Panc1 (cell line): ENCODE measurements around the gene TMEM266. TPM values are rescaled to one million over a fixed set of nuclear protein-coding genes. Genes with fewer than 3 reads are reported as not detected.

Experiments used
- ATAC-seq: fragments of 200-7000 bp; cut with Tn5 transposase; 2 replicates; pipeline ENCODE4 v1.9.1; 2020; ENCODE audit warnings: mild to moderate bottlenecking, moderate library complexity
- BruUV-seq: library from RNA; stranded (reverse); fragments of 400-500 nt; replicated peaks from 2 replicates; lab custom pipeline; 2021; lab: Mats Ljungman, UMichigan
- CTCF ChIA-PET: fragments of 300-600 bp; sonication (Branson Sonifier 250); formaldehyde crosslinking; loops from one replicate; lab custom pipeline; 2022; ENCODE audit warnings: antibody characterized with exemption; lab: Charles Lee
- POLR2A ChIA-PET: fragments of 300-600 bp; sonication (Branson Sonifier 250); formaldehyde crosslinking; loops from one replicate; lab custom pipeline; 2022; ENCODE audit warnings: antibody characterized with exemption; lab: Charles Lee
- DNase-seq: peaks from one replicate; pipeline ENCODE4 v3.0.0-alpha.2; 2010; ENCODE audit warnings: low read depth, low spot score
- H3K27ac ChIP-seq: 2 replicates; pipeline ENCODE4 v1.5.1; 2011; ENCODE audit warnings: mild to moderate bottlenecking, low read length, inconsistent platforms
- H3K27me3 ChIP-seq: fragments of 200-500 bp; sonication (Bioruptor generic); 2 replicates; pipeline ENCODE4 v1.6.0; 2014; ENCODE audit warnings: low read length, inconsistent platforms; ENCODE audit not compliant: control insufficient read depth, insufficient read depth
- H3K36me3 ChIP-seq: fragments of 200-500 bp; sonication (Bioruptor generic); 2 replicates; pipeline ENCODE4 v1.5.1; 2014; ENCODE audit warnings: inconsistent platforms, mild to moderate bottlenecking, low read length, moderate library complexity; ENCODE audit not compliant: control insufficient read depth, insufficient read depth
- H3K4me1 ChIP-seq: 2 replicates; pipeline ENCODE4 v1.5.1; 2011; ENCODE audit warnings: inconsistent platforms, mild to moderate bottlenecking, low read length, moderate library complexity; ENCODE audit not compliant: control insufficient read depth, insufficient read depth
- H3K4me3 ChIP-seq, 2 experiments: 2 replicates each; pipeline ENCODE4 v1.5.1; 2011 to 2012; ENCODE audit warnings: low read depth in 2 of 2, low read length in 2 of 2, mild to moderate bottlenecking in 2 of 2, inconsistent platforms in 1 of 2, moderate library complexity in 1 of 2
- H3K9me3 ChIP-seq: fragments of 200-500 bp; sonication (Bioruptor generic); 2 replicates; pipeline ENCODE4 v1.5.1; 2014; ENCODE audit warnings: low read depth, mild to moderate bottlenecking, inconsistent platforms, low read length, moderate library complexity; ENCODE audit not compliant: control insufficient read depth, insufficient read depth
- CTCF ChIP-seq: fragments of 450-650 bp; IDR thresholded peaks from 2 replicates; pipeline ENCODE4 v1.5.1; 2017; ENCODE audit warnings: mild to moderate bottlenecking
- POLR2AphosphoS5 ChIP-seq: IDR thresholded peaks from 2 replicates; pipeline ENCODE4 v1.6.1; 2012; ENCODE audit warnings: mild to moderate bottlenecking, low read depth, low read length, moderate library complexity
- REST ChIP-seq, 2 experiments: IDR thresholded peaks; 2 replicates each; pipeline ENCODE4 v1.6.1; 2011 to 2012; ENCODE audit warnings: low read depth in 2 of 2, control low read depth in 1 of 2, low read length in 1 of 2, mild to moderate bottlenecking in 1 of 2, moderate library complexity in 1 of 2; ENCODE audit not compliant: insufficient read depth in 1 of 2
- SIN3A ChIP-seq: IDR thresholded peaks from 2 replicates; pipeline ENCODE4 v1.6.1; 2012; ENCODE audit warnings: low read depth, mild to moderate bottlenecking, low read length, moderate library complexity, borderline replicate concordance; ENCODE audit not compliant: insufficient read depth
- TCF7L2 ChIP-seq: IDR thresholded peaks from 2 replicates; pipeline ENCODE4 v1.6.1; 2011; ENCODE audit warnings: mild to moderate bottlenecking, low read depth, low read length, inconsistent platforms
- in situ Hi-C: cut with HindIII; loops from 2 replicates; pipeline ENCODE4 v1.10.0; 2016; ENCODE audit warnings: low sequenced_read_pairs, low pct_unique_long_range_greater_than_20kb
- intact Hi-C: fragments of 100-400 bp; cut with micrococcal nuclease; formaldehyde crosslinking; loops from one replicate; pipeline ENCODE4 v1.10.0; 2022; ENCODE audit not compliant: unreplicated experiment
- total RNA-seq: library from RNA; stranded (reverse); gene quantifications from one replicate; pipeline ENCODE4 v1.2.1, GENCODE V29; 2021; ENCODE audit not compliant: unreplicated experiment

TMEM266 gene
- total RNA-seq, 1 experiment from 2014 or later: 0.21 TPM

DNA sequence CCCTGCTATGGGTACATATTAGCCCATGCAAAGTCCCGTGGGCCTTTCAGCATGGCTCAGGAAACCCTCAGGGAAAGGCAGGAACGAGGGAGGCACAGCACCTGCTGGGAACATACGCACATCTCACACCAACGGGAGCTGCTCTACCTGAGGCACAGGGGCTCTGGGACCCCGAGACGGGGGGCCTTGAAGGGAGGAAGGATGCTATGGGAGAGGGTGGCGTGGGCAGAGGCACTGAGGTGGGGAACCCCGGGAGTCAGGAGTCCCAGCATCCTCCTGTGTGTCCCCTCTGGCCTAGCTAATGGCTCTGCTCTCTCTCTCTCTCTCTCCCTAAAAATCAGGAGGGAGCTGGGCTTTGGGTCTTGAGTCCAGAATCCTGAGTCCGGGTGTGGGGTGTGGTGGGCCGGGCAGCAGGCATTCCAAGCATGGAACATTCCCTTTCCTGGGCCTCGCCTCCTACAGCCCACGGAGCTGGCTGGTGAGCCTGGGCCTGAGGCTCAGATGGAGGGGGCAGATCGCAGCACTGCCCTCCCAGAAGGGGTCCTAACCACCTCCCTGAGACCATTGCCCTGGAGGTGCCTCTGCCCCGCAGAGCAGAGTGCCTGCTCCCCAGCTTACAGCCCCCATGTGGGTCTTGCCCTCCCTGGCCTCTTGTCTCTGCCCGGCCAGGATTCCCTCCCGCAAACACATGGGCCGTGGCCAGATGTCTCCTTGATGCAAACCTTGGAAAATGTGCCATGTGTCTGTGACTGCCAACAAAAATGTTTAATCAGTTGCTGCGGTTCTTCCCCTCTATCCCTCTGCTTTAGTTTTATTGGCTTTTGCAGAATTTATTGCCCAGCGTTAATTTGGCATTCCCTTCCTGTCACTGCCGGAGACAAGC is 101.6 kb downstream of the TMEM266 start:
- no TSS peak for BruUV-seq
- ChIA-PET POLR2A (interaction anchor here (0.7 kb wide), 1 partner anchor 1572 kb away, joined by 3 read pairs; no protein-coding TSS in a partner anchor), CTCF (no interaction called here)
- DNase-seq: no peak
- no peak overlapping the region for H3K27ac ChIP-seq
- in situ Hi-C loops: no loop called here
- 0 out of 2 replicates have a peak, but pooled peaks cover 3% of the 10 kb centered on the region for H3K4me1 ChIP-seq
- no peaks in the 10 kb centered on the region for H3K36me3 ChIP-seq
- no peak for TF ChIP-seq TCF7L2
- no peak for TF ChIP-seq CTCF
- TF ChIP-seq REST (IDR thresholded peaks at IDR 0.05; ENCODE audit: insufficient read depth in 1 of 2, low read depth in 2 of 2, low read length in 1 of 2): no peak
- no peak for TF ChIP-seq POLR2AphosphoS5
- TF ChIP-seq SIN3A: no peak
- 0 out of 2 replicates have a peak, but pooled peaks have one; percentile 7 for ATAC-seq
- intact Hi-C loops: no loop called here
- H3K4me3 ChIP-seq: no peak overlapping the region
- H3K27me3 ChIP-seq: no peaks in the 10 kb centered on the region
- H3K9me3 ChIP-seq: no peaks in the 10 kb centered on the region

GRCh38 chr15:76162036-76162398 is 102.2 kb downstream of the TMEM266 start:
- DNase-seq (no peak), ATAC-seq (no peak)
- BruUV-seq: no TSS peak
- TF ChIP-seq REST (IDR thresholded peaks at IDR 0.05; ENCODE audit: insufficient read depth in 1 of 2, low read depth in 2 of 2, low read length in 1 of 2) (no peak), CTCF (no peak), SIN3A (no peak), TCF7L2 (no peak), POLR2AphosphoS5 (no peak)
- ChIA-PET CTCF (no interaction called here), POLR2A (no interaction called here)
- no peaks in the 10 kb centered on the region for H3K36me3 ChIP-seq
- H3K4me1 ChIP-seq: 0 out of 2 replicates have a peak, but pooled peaks cover 3% of the 10 kb centered on the region
- no peaks in the 10 kb centered on the region for H3K27me3 ChIP-seq
- no peak overlapping the region for H3K27ac ChIP-seq
- in situ Hi-C loops: no loop called here
- intact Hi-C loops: no loop called here
- H3K9me3 ChIP-seq: no peaks in the 10 kb centered on the region
- no peak overlapping the region for H3K4me3 ChIP-seq
